ENCODE results near the gene RAB31. TPM values are rescaled to one million over a fixed set of nuclear protein-coding genes. Genes with fewer than 3 reads are reported as not detected.
"Not testable (repeated sequence)": the region's sequence is repeated elsewhere in the genome, so short reads cannot be mapped to it uniquely, and the experiment has no call there.

Gene RAB31
- total and polyA plus RNA-seq, 2 experiments from 2014 or later, result 26.0 to 81.8 TPM

- peak overlapping the region; percentile 68 for H3K27ac ChIP-seq
- no peaks in the 10 kb centered on the region for H4K20me1 ChIP-seq (ENCODE audit: insufficient read depth, poor library complexity, severe bottlenecking)
- H3K4me1 ChIP-seq (ENCODE audit: insufficient read depth), result no peaks in the 10 kb centered on the region
- H3K79me2 ChIP-seq, result peaks cover 7% of the 10 kb centered on the region
- no peak overlapping the region for H3K4me3 ChIP-seq
- 93% methylated on average over 11 of the region's 11 CpGs for WGBS (ENCODE audit: low lambda C conversion rate, missing lambda C conversion rate)
- no peak for DNase-seq (ENCODE audit: low spot score)
- TF ChIP-seq CTCF (IDR thresholded peaks at IDR 0.05; ENCODE audit: poor library complexity) (no peak), EZH2phosphoT487 (IDR thresholded peaks at IDR 0.05; ENCODE audit: low read depth, severe bottlenecking, unreplicated experiment) (no peak), EZH2 (IDR thresholded peaks at IDR 0.05; ENCODE audit: borderline replicate concordance) (no peak)
- H3K9me2 ChIP-seq (replicated peaks; ENCODE audit: insufficient read depth), result no peaks in the 10 kb centered on the region
- H3K27me3 ChIP-seq, result no peaks in the 10 kb centered on the region
- no peak overlapping the region for H3K4me2 ChIP-seq
- no peaks in the 10 kb centered on the region for H3K36me3 ChIP-seq (replicated peaks; ENCODE audit: insufficient read depth, low read depth)
- H3K9me3 ChIP-seq (ENCODE audit: low read depth), result no peaks in the 10 kb centered on the region
- no peak overlapping the region for H2AFZ ChIP-seq
These were observed 58.0 kb downstream of the RAB31 start for GRCh38 chr18:9766076-9766481.

- TF ChIP-seq CTCF (IDR thresholded peaks at IDR 0.05; ENCODE audit: poor library complexity), result no peak
- TF ChIP-seq EZH2 (IDR thresholded peaks at IDR 0.05; ENCODE audit: borderline replicate concordance), result no peak
- TF ChIP-seq EZH2phosphoT487 (IDR thresholded peaks at IDR 0.05; ENCODE audit: low read depth, severe bottlenecking, unreplicated experiment), result no peak
- Histone ChIP-seq H4K20me1 (ENCODE audit: insufficient read depth, poor library complexity, severe bottlenecking) (no peaks in the 10 kb centered on the region), H3K4me2 (no peak overlapping the region), H3K79me2 (peaks cover 9% of the 10 kb centered on the region), H3K27me3 (no peaks in the 10 kb centered on the region), H3K9me3 (ENCODE audit: low read depth) (no peaks in the 10 kb centered on the region), H2AFZ (no peak overlapping the region), H3K4me1 (ENCODE audit: insufficient read depth) (no peaks in the 10 kb centered on the region), H3K4me3 (no peak overlapping the region), H3K27ac (no peak overlapping the region), H3K36me3 (replicated peaks; ENCODE audit: insufficient read depth, low read depth) (no peaks in the 10 kb centered on the region), H3K9me2 (replicated peaks; ENCODE audit: insufficient read depth) (no peaks in the 10 kb centered on the region)
- WGBS (ENCODE audit: low lambda C conversion rate, missing lambda C conversion rate), result 100% methylated on average over 1 of the region's 1 CpG
- DNase-seq (ENCODE audit: low spot score), result no peak
These were observed 58.6 kb downstream of the RAB31 start for GRCh38 chr18:9766740-9767139.

- H3K4me3 ChIP-seq; H3K4me2 ChIP-seq; H3K27me3 ChIP-seq; H3K9me2 ChIP-seq (replicated peaks; ENCODE audit: insufficient read depth); H3K9me3 ChIP-seq (ENCODE audit: low read depth); H3K27ac ChIP-seq; H2AFZ ChIP-seq; H4K20me1 ChIP-seq (ENCODE audit: insufficient read depth, poor library complexity, severe bottlenecking); H3K36me3 ChIP-seq (replicated peaks; ENCODE audit: insufficient read depth, low read depth); H3K4me1 ChIP-seq (ENCODE audit: insufficient read depth); DNase-seq (ENCODE audit: low spot score): not testable (repeated sequence)
- WGBS (ENCODE audit: low lambda C conversion rate, missing lambda C conversion rate), result 43% methylated on average over 2 of the region's 2 CpGs
- peaks cover 12% of the 10 kb centered on the region for H3K79me2 ChIP-seq
These were observed 60.1 kb downstream of the RAB31 start for GRCh38 chr18:9768071-9768691.

- not testable (repeated sequence) for H4K20me1 ChIP-seq (ENCODE audit: insufficient read depth, poor library complexity, severe bottlenecking); H3K4me2 ChIP-seq; H3K4me3 ChIP-seq; H3K27ac ChIP-seq; H3K9me2 ChIP-seq (replicated peaks; ENCODE audit: insufficient read depth); H3K27me3 ChIP-seq; DNase-seq (ENCODE audit: low spot score); H2AFZ ChIP-seq; H3K36me3 ChIP-seq (replicated peaks; ENCODE audit: insufficient read depth, low read depth); H3K9me3 ChIP-seq (ENCODE audit: low read depth); H3K4me1 ChIP-seq (ENCODE audit: insufficient read depth)
- WGBS (ENCODE audit: low lambda C conversion rate, missing lambda C conversion rate), result 68% methylated on average over 3 of the region's 3 CpGs
- peaks cover 12% of the 10 kb centered on the region for H3K79me2 ChIP-seq
These were observed 62.0 kb downstream of the RAB31 start for GRCh38 chr18:9770111-9770510.
